Endothelial cell of umbilical vein (primary cell): Measurements from ENCODE around the gene INKA1. TPM values are rescaled to one million over a fixed set of nuclear protein-coding genes. Genes with fewer than 3 reads are reported as not detected.

Source experiments
- BruUV-seq: library from RNA; stranded (reverse); fragments of 400-500 nt; replicated peaks from 2 replicates; lab custom pipeline; 2021; lab: Mats Ljungman, UMichigan
- CTCF ChIA-PET: fragments of 300-600, 350-600 bp; sonication (Branson Sonifier 250); formaldehyde crosslinking; loops from one replicate; lab custom pipeline; 2021; ENCODE audit warnings: antibody characterized with exemption, inconsistent platforms; lab: Charles Lee
- POLR2A ChIA-PET: fragments of 300-600, 350-600 bp; sonication (Branson Sonifier 250); formaldehyde crosslinking; loops from one replicate; lab custom pipeline; 2021; ENCODE audit warnings: antibody characterized with exemption, inconsistent platforms; lab: Charles Lee
- DNase-seq: peaks from one replicate; pipeline ENCODE4 v3.0.0-alpha.2; 2011; ENCODE audit warnings: low read depth, low spot score
- FAIRE-seq: peaks from 2 replicates; lab custom pipeline; 2011; peaks lifted over from hg19 to GRCh38; lab: Jason Lieb, UNC
- H2AFZ ChIP-seq: 2 replicates; pipeline ENCODE4 v1.6.0; 2012; ENCODE audit warnings: low read depth, low read length, control low read depth, inconsistent platforms
- H3K27ac ChIP-seq: 2 replicates; pipeline ENCODE4 v1.5.1; 2011; ENCODE audit warnings: low read depth, mild to moderate bottlenecking, control low read depth, low read length, moderate library complexity; ENCODE audit not compliant: insufficient read depth
- H3K27me3 ChIP-seq, 2 experiments: 2 replicates each; pipeline versions ENCODE4 v1.6.0 to v1.6.1; 2011; ENCODE audit warnings: low read length in 2 of 2, mixed read lengths in 1 of 2; ENCODE audit not compliant: control insufficient read depth in 2 of 2, insufficient read depth in 2 of 2
- H3K36me3 ChIP-seq, 2 experiments: 2 replicates in 1 of 2; 3 replicates in 1 of 2; pipeline ENCODE4 v1.5.1; 2011; ENCODE audit warnings: low read length in 2 of 2, mild to moderate bottlenecking in 1 of 2, moderate library complexity in 1 of 2; ENCODE audit not compliant: control insufficient read depth in 2 of 2, insufficient read depth in 2 of 2; ENCODE audit errors: extremely low read depth in 1 of 2
- H3K4me1 ChIP-seq: 3 replicates; pipeline ENCODE4 v1.5.1; 2011; ENCODE audit warnings: mild to moderate bottlenecking, low read length; ENCODE audit not compliant: control insufficient read depth, insufficient read depth; ENCODE audit errors: extremely low read depth
- H3K4me2 ChIP-seq: 2 replicates; pipeline ENCODE4 v1.6.1; 2011; ENCODE audit warnings: low read length, control low read depth, mixed read lengths; ENCODE audit not compliant: insufficient read depth
- H3K4me3 ChIP-seq, 3 experiments: fragments of 200-600 bp in 1 of 3; sonication (generic), shearing (Covaris generic) in 1 of 3; replicated peaks in 1 of 3; 2 replicates each; pipeline ENCODE4 v1.5.1; 2011 to 2016; ENCODE audit warnings: control low read depth in 3 of 3, low read length in 3 of 3, mild to moderate bottlenecking in 2 of 3, inconsistent platforms in 1 of 3, low read depth in 1 of 3, moderate library complexity in 1 of 3; ENCODE audit not compliant: insufficient read depth in 1 of 3
- H3K79me2 ChIP-seq: 2 replicates; pipeline ENCODE4 v1.6.0; 2012; ENCODE audit warnings: low read length, inconsistent platforms; ENCODE audit not compliant: control insufficient read depth, insufficient read depth
- H3K9ac ChIP-seq: replicated peaks from 2 replicates; pipeline ENCODE3; 2011; ENCODE audit warnings: low read length, control low read depth; ENCODE audit not compliant: insufficient read depth; ENCODE audit errors: extremely low read depth
- H3K9me1 ChIP-seq: replicated peaks from 3 replicates; pipeline ENCODE4 v1.6.0; 2011; ENCODE audit warnings: mild to moderate bottlenecking, low read length; ENCODE audit not compliant: control insufficient read depth, insufficient read depth; ENCODE audit errors: extremely low read depth
- H3K9me3 ChIP-seq: replicated peaks from 2 replicates; pipeline ENCODE4 v1.5.1; 2012; ENCODE audit warnings: low read length, inconsistent platforms; ENCODE audit not compliant: control insufficient read depth, insufficient read depth
- H4K20me1 ChIP-seq: replicated peaks from 2 replicates; pipeline ENCODE3; 2011; ENCODE audit warnings: mild to moderate bottlenecking, low read length; ENCODE audit not compliant: control insufficient read depth, insufficient read depth; ENCODE audit errors: extremely low read depth
- EZH2 ChIP-seq: IDR thresholded peaks from 2 replicates; pipeline ENCODE4 v1.6.1; 2012; ENCODE audit warnings: borderline replicate concordance, low read depth, mild to moderate bottlenecking, moderate library complexity, low read length, inconsistent platforms; ENCODE audit not compliant: severe bottlenecking
- FOS ChIP-seq: IDR thresholded peaks from 2 replicates; pipeline ENCODE4 v1.6.1; 2011; ENCODE audit warnings: mild to moderate bottlenecking, low read length, moderate library complexity, borderline replicate concordance; ENCODE audit not compliant: insufficient read depth
- GATA2 ChIP-seq: IDR thresholded peaks from 2 replicates; pipeline ENCODE4 v1.7.0; 2011; ENCODE audit warnings: low read depth, mild to moderate bottlenecking, moderate library complexity, mixed read lengths, low read length; ENCODE audit not compliant: insufficient read length, insufficient read depth
- JUN ChIP-seq: IDR thresholded peaks from 2 replicates; pipeline ENCODE4 v1.6.1; 2011; ENCODE audit warnings: borderline replicate concordance, low read depth; ENCODE audit not compliant: insufficient read length, insufficient read depth
- MYC ChIP-seq: IDR thresholded peaks from one replicate; pipeline ENCODE4 v1.6.1; 2011; ENCODE audit warnings: mild to moderate bottlenecking, low read depth, low read length
- POLR2A ChIP-seq: IDR thresholded peaks from 2 replicates; pipeline ENCODE4 v1.6.1; 2012; ENCODE audit warnings: low read depth, mild to moderate bottlenecking, control low read depth, low read length
- POLR2AphosphoS5 ChIP-seq: IDR thresholded peaks from 2 replicates; pipeline ENCODE4 v1.6.1; 2012; ENCODE audit warnings: low read depth, mild to moderate bottlenecking, control low read depth, low read length, moderate library complexity; ENCODE audit not compliant: insufficient read depth
- dilution Hi-C: fragments of 300-500 bp; cut with MboI; formaldehyde crosslinking; loops from one replicate; pipeline ENCODE4 v1.15.0; 2019; ENCODE audit warnings: low sequenced_read_pairs; ENCODE audit not compliant: extremely low pct_ligation_motif_present
- intact Hi-C: fragments of 100-400 bp; cut with micrococcal nuclease; formaldehyde crosslinking; loops from one replicate; pipeline ENCODE4 v1.10.0; 2022
- microRNA-seq: library from miRNA; unstranded; fragments of <30 nt; microRNA quantifications from one replicate; pipeline ENCODE4 v1.2.0, GENCODE V29; 2021; ENCODE audit warnings: borderline number of aligned reads, borderline replicate concordance
- polyA plus RNA-seq, 4 experiments: library from polyadenylated mRNA; depleted of rRNA in 3 of 4; stranded (reverse) in 3 of 4; unstranded in 1 of 4; fragments of >200 nt; gene quantifications; 2 replicates each; pipeline versions ENCODE4 v1.2.1 to v1.2.3, GENCODE V29; 2011 to 2012; ENCODE audit warnings: missing spikeins in 1 of 4
- small RNA-seq: library from RNA; depleted of rRNA; stranded (forward); fragments of <200 nt; gene quantifications from one replicate; pipeline ENCODE3, GENCODE V24; 2012; ENCODE audit warnings: low replicate concordance, low read depth; ENCODE audit not compliant: insufficient read depth, insufficient read length
- total RNA-seq: library from RNA; stranded (reverse); gene quantifications from 2 replicates; pipeline ENCODE4 v1.2.3, GENCODE V29; 2021
- TF ChIP-seq, protein P1 (sequence below), 2 donors: IDR thresholded peaks; 1 replicate in 1 of 2; 2 replicates in 1 of 2; pipeline ENCODE4 v1.5.1; 2011; ENCODE audit warnings: low read length in 2 of 2, mild to moderate bottlenecking in 2 of 2, moderate library complexity in 2 of 2, control low read depth in 1 of 2, inconsistent platforms in 1 of 2, low read depth in 1 of 2; ENCODE audit not compliant: insufficient read depth in 1 of 2; ENCODE audit errors: extremely low read depth in 1 of 2
- TF ChIP-seq, protein P2 (sequence below): IDR thresholded peaks from 2 replicates; pipeline ENCODE4 v1.6.1; 2011; ENCODE audit not compliant: insufficient read depth, insufficient read length

INKA1 gene
- total and polyA plus RNA-seq, 2 donors (not counting 3 experiments of a cell fraction or from before 2014, with no cell fraction given): 24.0 to 37.8 TPM

DNA sequence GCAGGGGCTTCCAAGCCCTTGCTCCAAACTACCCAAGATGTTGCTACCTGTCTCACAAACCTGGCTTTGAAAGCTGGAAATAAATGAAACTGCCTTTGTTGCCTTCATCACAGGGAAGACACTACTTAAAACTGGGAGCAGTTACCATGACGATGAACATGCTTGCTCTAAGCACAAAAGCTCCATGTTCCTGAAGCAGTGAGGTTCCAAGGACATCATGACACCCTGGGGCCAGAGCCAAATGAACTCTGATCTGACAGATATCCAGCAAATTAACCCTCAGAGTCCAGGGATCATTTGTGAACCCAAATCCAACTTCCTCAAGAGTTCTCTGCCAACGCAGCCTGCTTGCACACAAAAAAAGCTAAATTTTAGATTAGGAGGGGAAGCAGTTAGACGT, 42.6 kb downstream of the INKA1 start:
- peaks cover 10% of the 10 kb centered on the region for H3K4me1 ChIP-seq
- dilution Hi-C loops: no loop called here
- TF ChIP-seq POLR2A (no peak), EZH2 (no peak), POLR2AphosphoS5 (no peak), JUN (no peak), GATA2 (no peak), FOS (no peak), MYC (no peak)
- TF ChIP-seq, protein P1, sequence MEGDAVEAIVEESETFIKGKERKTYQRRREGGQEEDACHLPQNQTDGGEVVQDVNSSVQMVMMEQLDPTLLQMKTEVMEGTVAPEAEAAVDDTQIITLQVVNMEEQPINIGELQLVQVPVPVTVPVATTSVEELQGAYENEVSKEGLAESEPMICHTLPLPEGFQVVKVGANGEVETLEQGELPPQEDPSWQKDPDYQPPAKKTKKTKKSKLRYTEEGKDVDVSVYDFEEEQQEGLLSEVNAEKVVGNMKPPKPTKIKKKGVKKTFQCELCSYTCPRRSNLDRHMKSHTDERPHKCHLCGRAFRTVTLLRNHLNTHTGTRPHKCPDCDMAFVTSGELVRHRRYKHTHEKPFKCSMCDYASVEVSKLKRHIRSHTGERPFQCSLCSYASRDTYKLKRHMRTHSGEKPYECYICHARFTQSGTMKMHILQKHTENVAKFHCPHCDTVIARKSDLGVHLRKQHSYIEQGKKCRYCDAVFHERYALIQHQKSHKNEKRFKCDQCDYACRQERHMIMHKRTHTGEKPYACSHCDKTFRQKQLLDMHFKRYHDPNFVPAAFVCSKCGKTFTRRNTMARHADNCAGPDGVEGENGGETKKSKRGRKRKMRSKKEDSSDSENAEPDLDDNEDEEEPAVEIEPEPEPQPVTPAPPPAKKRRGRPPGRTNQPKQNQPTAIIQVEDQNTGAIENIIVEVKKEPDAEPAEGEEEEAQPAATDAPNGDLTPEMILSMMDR (IDR thresholded peaks at IDR 0.05; ENCODE audit: extremely low read depth in 1 of 2, insufficient read depth in 1 of 2, low read depth in 1 of 2, low read length in 2 of 2): no peak
- TF ChIP-seq, protein P2, sequence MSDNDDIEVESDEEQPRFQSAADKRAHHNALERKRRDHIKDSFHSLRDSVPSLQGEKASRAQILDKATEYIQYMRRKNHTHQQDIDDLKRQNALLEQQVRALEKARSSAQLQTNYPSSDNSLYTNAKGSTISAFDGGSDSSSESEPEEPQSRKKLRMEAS: no peak
- H3K9ac ChIP-seq: no peak overlapping the region
- ChIA-PET POLR2A (no interaction called here), CTCF (interaction anchor here (0.8 to 2.9 kb wide), 3 partner anchors 17 to 54 kb away, joined by 3 to 16 read pairs (median 4); partner anchors contain the start of gene INKA1)
- no peak overlapping the region for H3K4me3 ChIP-seq
- H3K4me2 ChIP-seq: no peak overlapping the region
- no peaks in the 10 kb centered on the region for H3K9me3 ChIP-seq
- no peak overlapping the region for H3K27ac ChIP-seq
- no peaks in the 10 kb centered on the region for H3K79me2 ChIP-seq
- intact Hi-C loops: no loop called here
- H3K36me3 ChIP-seq: peaks cover 0 to 2% of the 10 kb centered on the region in 2 experiments
- H2AFZ ChIP-seq: no peak overlapping the region
- DNase-seq (no peak), FAIRE-seq (no peak)
- H4K20me1 ChIP-seq: no peaks in the 10 kb centered on the region
- no TSS peak for BruUV-seq
- H3K27me3 ChIP-seq: no peaks in the 10 kb centered on the region
- no peaks in the 10 kb centered on the region for H3K9me1 ChIP-seq

Small RNA genes within 50 kb of the gene (microRNA-seq; reads per million reads assigned to microRNA genes)
- gene MIR5193: not detected

Small RNA genes within 50 kb of the gene (small RNA-seq; reads per million reads assigned to genes)
- gene COX6CP14: not detected

Other genes with a start within 250 kb of the INKA1 start
- 0.27 and 0.28 TPM in 2 replicates for gene BSN, start 248.8 kb upstream of the INKA1 start, total RNA-seq
- 0.03 and 0.04 TPM in 2 replicates for gene BSN, start 248.8 kb upstream of the INKA1 start, polyA plus RNA-seq
- gene APEH, start 128.9 kb upstream of the INKA1 start, total RNA-seq: 68.2 and 77.9 TPM in 2 replicates
- gene APEH, start 128.9 kb upstream of the INKA1 start, polyA plus RNA-seq: 74.3 and 74.8 TPM in 2 replicates
- gene MST1, start 113.8 kb upstream of the INKA1 start, total RNA-seq: 6.1 and 8.7 TPM in 2 replicates
- gene MST1, start 113.8 kb upstream of the INKA1 start, polyA plus RNA-seq: 15.3 and 17.5 TPM in 2 replicates
- gene RNF123, start 113.7 kb upstream of the INKA1 start, total RNA-seq: 43.4 and 51.0 TPM in 2 replicates
- 59.3 and 67.2 TPM in 2 replicates for gene RNF123, start 113.7 kb upstream of the INKA1 start, polyA plus RNA-seq
- 0.21 TPM in 1 of 2 replicates, not detected in the other for gene AMIGO3, start 83.6 kb upstream of the INKA1 start, total RNA-seq
- 0.21 and 1.2 TPM in 2 replicates for gene AMIGO3, start 83.6 kb upstream of the INKA1 start, polyA plus RNA-seq
- 52.5 and 54.5 TPM in 2 replicates for gene GMPPB, start 79.3 kb upstream of the INKA1 start, total RNA-seq
- 61.2 and 62.0 TPM in 2 replicates for gene GMPPB, start 79.3 kb upstream of the INKA1 start, polyA plus RNA-seq
- 54.6 and 60.8 TPM in 2 replicates for gene IP6K1, start 16.7 kb upstream of the INKA1 start, total RNA-seq
- 42.7 and 47.0 TPM in 2 replicates for gene IP6K1, start 16.7 kb upstream of the INKA1 start, polyA plus RNA-seq
- gene CDHR4, start 3.4 kb upstream of the INKA1 start, total RNA-seq: not detected in 2 replicates
- 0.19 TPM in 1 of 2 replicates, not detected in the other for gene CDHR4, start 3.4 kb upstream of the INKA1 start, polyA plus RNA-seq
- 41.9 and 57.4 TPM in 2 replicates for gene UBA7, start 10.7 kb downstream of the INKA1 start, total RNA-seq
- gene UBA7, start 10.7 kb downstream of the INKA1 start, polyA plus RNA-seq: 80.7 and 98.7 TPM in 2 replicates
- 11.5 and 13.4 TPM in 2 replicates for gene TRAIP, start 53.3 kb downstream of the INKA1 start, total RNA-seq
- gene TRAIP, start 53.3 kb downstream of the INKA1 start, polyA plus RNA-seq: 8.6 and 9.5 TPM in 2 replicates
- not detected in 2 replicates for gene CAMKV, start 66.6 kb downstream of the INKA1 start, total RNA-seq
- not detected in 2 replicates for gene CAMKV, start 66.6 kb downstream of the INKA1 start, polyA plus RNA-seq
- 0.93 and 1.5 TPM in 2 replicates for gene MST1R, start 100.6 kb downstream of the INKA1 start, total RNA-seq
- gene MST1R, start 100.6 kb downstream of the INKA1 start, polyA plus RNA-seq: 2.4 and 3.6 TPM in 2 replicates
- 17.0 and 17.5 TPM in 2 replicates for gene MON1A, start 126.5 kb downstream of the INKA1 start, total RNA-seq
- 31.1 and 37.0 TPM in 2 replicates for gene MON1A, start 126.5 kb downstream of the INKA1 start, polyA plus RNA-seq
- 94.5 and 96.0 TPM in 2 replicates for gene RBM6, start 136.9 kb downstream of the INKA1 start, total RNA-seq
- gene RBM6, start 136.9 kb downstream of the INKA1 start, polyA plus RNA-seq: 24.6 and 30.4 TPM in 2 replicates